Stomach (tissue), 4 donors: Measurements from ENCODE around the gene NCAM1.

ENCODE experiments used
- EP300 ChIP-seq: sonication (generic); formaldehyde crosslinking; IDR thresholded peaks from one replicate; pipeline ENCODE4 v1.6.1; 2017; ENCODE audit warnings: antibody characterized with exemption
- POLR2A ChIP-seq, 4 donors: fragments of 450-650 bp; IDR thresholded peaks; one replicate each; pipeline ENCODE4 v1.6.1; 2016; ENCODE audit warnings: antibody characterized with exemption in 4 of 4, control low read depth in 2 of 4, mild to moderate bottlenecking in 1 of 4, moderate library complexity in 1 of 4
- POLR2AphosphoS5 ChIP-seq, 3 donors: sonication (generic); formaldehyde crosslinking; IDR thresholded peaks; one replicate each; pipeline ENCODE4 v1.6.1; 2016; ENCODE audit warnings: antibody characterized with exemption in 3 of 3
- TF ChIP-seq, protein P1 (sequence below), 7 experiments: fragments of 450-650 bp in 4 of 7; fragments of 200-600 bp in 3 of 7; sonication (generic) in 3 of 7; IDR thresholded peaks; one replicate each; pipeline ENCODE4 v1.5.1; 2016 to 2019; ENCODE audit warnings: antibody characterized with exemption in 7 of 7, control low read depth in 2 of 7, mild to moderate bottlenecking in 1 of 7

DNA sequence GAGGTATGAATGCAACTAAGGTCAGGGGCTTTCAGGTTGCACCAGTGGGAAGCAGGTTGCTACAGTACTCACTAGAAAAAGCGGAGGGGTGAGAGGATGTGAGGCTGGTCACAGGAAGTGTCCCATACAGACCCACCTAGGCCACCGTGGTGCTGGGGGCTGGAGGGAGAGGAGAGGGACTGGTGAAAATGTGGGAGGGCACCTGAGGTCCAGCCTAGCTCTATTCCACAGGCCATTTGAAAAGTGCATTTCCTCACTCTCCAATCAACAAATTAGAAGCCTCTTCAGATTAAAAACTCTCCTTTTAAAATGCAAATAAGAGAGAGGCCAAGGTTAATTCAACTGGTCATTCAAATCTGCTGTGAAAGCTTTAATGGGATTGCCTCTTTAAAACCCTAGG, 38.6 kb upstream of the NCAM1 start:
- TF ChIP-seq POLR2AphosphoS5 (IDR thresholded peaks at IDR 0.05) (no peak), POLR2A (IDR thresholded peaks at IDR 0.05) (no peak), EP300 (no peak)
- TF ChIP-seq, protein P1, sequence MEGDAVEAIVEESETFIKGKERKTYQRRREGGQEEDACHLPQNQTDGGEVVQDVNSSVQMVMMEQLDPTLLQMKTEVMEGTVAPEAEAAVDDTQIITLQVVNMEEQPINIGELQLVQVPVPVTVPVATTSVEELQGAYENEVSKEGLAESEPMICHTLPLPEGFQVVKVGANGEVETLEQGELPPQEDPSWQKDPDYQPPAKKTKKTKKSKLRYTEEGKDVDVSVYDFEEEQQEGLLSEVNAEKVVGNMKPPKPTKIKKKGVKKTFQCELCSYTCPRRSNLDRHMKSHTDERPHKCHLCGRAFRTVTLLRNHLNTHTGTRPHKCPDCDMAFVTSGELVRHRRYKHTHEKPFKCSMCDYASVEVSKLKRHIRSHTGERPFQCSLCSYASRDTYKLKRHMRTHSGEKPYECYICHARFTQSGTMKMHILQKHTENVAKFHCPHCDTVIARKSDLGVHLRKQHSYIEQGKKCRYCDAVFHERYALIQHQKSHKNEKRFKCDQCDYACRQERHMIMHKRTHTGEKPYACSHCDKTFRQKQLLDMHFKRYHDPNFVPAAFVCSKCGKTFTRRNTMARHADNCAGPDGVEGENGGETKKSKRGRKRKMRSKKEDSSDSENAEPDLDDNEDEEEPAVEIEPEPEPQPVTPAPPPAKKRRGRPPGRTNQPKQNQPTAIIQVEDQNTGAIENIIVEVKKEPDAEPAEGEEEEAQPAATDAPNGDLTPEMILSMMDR (IDR thresholded peaks at IDR 0.05): no peak
